CD4-positive, alpha-beta memory T cell (primary cell): ENCODE results near the gene MYLK. TPM values are rescaled to one million over a fixed set of nuclear protein-coding genes. Genes with fewer than 3 reads are reported as not detected.

ENCODE experiments used
- CTCF ChIA-PET: fragments of 350-600 bp; sonication (Branson Sonifier 250); formaldehyde crosslinking; loops from one replicate; lab custom pipeline; 2021; ENCODE audit warnings: inconsistent platforms; ENCODE audit not compliant: partially characterized antibody; lab: Charles Lee
- POLR2A ChIA-PET: fragments of 350-600 bp; sonication (Branson Sonifier 250); formaldehyde crosslinking; loops from one replicate; lab custom pipeline; 2021; ENCODE audit not compliant: partially characterized antibody; lab: Charles Lee
- DNase-seq, 5 donors: peaks; one replicate each; pipeline versions ENCODE4 v3.0.0 to v3.0.0-alpha.2; 2020 to 2022; ENCODE audit warnings: mixed read lengths in 1 of 5
- H3K27ac ChIP-seq: one replicate; pipeline ENCODE4 v1.7.0; 2013; ENCODE audit warnings: low read depth, low read length
- H3K27me3 ChIP-seq: 2 replicates; pipeline ENCODE4 v1.7.0; 2013; ENCODE audit warnings: mild to moderate bottlenecking, low read length, moderate library complexity; ENCODE audit not compliant: insufficient read depth
- H3K36me3 ChIP-seq: 2 replicates; pipeline ENCODE4 v1.7.0; 2013; ENCODE audit warnings: mild to moderate bottlenecking, low read length, moderate library complexity; ENCODE audit not compliant: insufficient read depth
- H3K4me1 ChIP-seq: 2 replicates; pipeline ENCODE4 v1.7.0; 2013; ENCODE audit warnings: mild to moderate bottlenecking, low read length, moderate library complexity; ENCODE audit not compliant: insufficient read depth
- H3K4me3 ChIP-seq, 2 donors: one replicate each; pipeline ENCODE4 v1.7.0; 2013; ENCODE audit warnings: low read length in 2 of 2, mild to moderate bottlenecking in 1 of 2
- H3K9me3 ChIP-seq, 2 donors: one replicate each; pipeline ENCODE4 v1.7.0; 2013; ENCODE audit warnings: low read length in 2 of 2, control low read depth in 1 of 2; ENCODE audit not compliant: control insufficient read depth in 1 of 2
- H3K27ac Mint-ChIP-seq, 7 donors: one replicate each; pipeline ENCODE4 v1.8.0; 2020 to 2021; ENCODE audit warnings: mixed read lengths in 7 of 7, mild to moderate bottlenecking in 6 of 7, inconsistent platforms in 3 of 7, moderate library complexity in 3 of 7
- H3K27me3 Mint-ChIP-seq, 2 donors: one replicate each; pipeline ENCODE4 v1.8.0; 2020 to 2021; ENCODE audit warnings: mixed read lengths in 2 of 2
- H3K36me3 Mint-ChIP-seq, 2 donors: one replicate each; pipeline ENCODE4 v1.8.0; 2020 to 2021; ENCODE audit warnings: mixed read lengths in 2 of 2, inconsistent platforms in 1 of 2, mild to moderate bottlenecking in 1 of 2
- H3K4me1 Mint-ChIP-seq, 4 donors: one replicate each; pipeline ENCODE4 v1.8.0; 2020 to 2021; ENCODE audit warnings: mixed read lengths in 4 of 4, mild to moderate bottlenecking in 1 of 4
- H3K4me3 Mint-ChIP-seq, 8 donors: one replicate each; pipeline ENCODE4 v1.8.0; 2020 to 2021; ENCODE audit warnings: mixed read lengths in 8 of 8, mild to moderate bottlenecking in 7 of 8, moderate library complexity in 6 of 8, inconsistent platforms in 3 of 8
- H3K9me3 Mint-ChIP-seq, 8 donors: one replicate each; pipeline ENCODE4 v1.8.0; 2020 to 2021; ENCODE audit warnings: mixed read lengths in 8 of 8, mild to moderate bottlenecking in 5 of 8, inconsistent platforms in 3 of 8, moderate library complexity in 1 of 8
- intact Hi-C: fragments of 100-400 bp; cut with micrococcal nuclease; formaldehyde crosslinking; loops from one replicate; pipeline ENCODE4 v1.15.1; 2023
- polyA plus RNA-seq, 2 donors: library from polyadenylated mRNA; unstranded; fragments of 300-500 nt; fragmentation: Illumina TruSeq; gene quantifications; one replicate each; pipeline ENCODE4 v1.2.3, GENCODE V29; 2021
- total RNA-seq, 2 experiments: library from RNA; stranded (reverse); gene quantifications; one replicate each; pipeline ENCODE4 v1.2.3, GENCODE V29; 2021

MYLK gene
- total and polyA plus RNA-seq, 4 experiments from 2014 or later, result 0.18 TPM; not detected in 3

DNA sequence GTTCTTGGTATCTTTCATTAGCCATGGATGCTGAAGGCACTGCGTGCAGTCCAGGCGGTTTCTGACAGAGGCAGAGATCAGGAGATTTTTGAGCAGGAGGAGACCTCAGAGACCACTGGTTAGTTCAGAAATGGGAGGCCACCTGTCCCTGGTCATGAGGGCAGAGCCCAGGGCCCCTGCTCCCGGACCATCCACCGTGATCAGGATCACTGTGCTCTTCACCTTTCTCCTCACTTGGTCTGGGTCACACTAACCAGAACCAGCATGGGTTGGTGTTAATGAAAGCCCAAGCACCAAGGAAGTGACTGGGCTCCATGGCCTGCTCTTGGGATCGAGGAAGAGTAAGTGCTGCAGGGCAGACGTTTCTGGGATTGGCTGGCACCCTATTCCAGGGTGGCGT is 257.3 kb downstream of the MYLK start:
- no peak overlapping the region for H3K27ac Mint-ChIP-seq
- DNase-seq, result no peak
- H3K36me3 ChIP-seq, result no peaks in the 10 kb centered on the region

GRCh38 chr3:123624302-123624701 is 259.8 kb downstream of the MYLK start:
- intact Hi-C loops, result no loop called here
- no peak overlapping the region for H3K27ac Mint-ChIP-seq
- no peaks in the 10 kb centered on the region for H3K36me3 ChIP-seq

More for the DNA sequence above, 257.3 kb downstream of the MYLK start:
- H3K4me3 ChIP-seq, result no peak overlapping the region
- Mint-ChIP-seq H3K9me3 (peaks cover 0 to 2% (median 0%) of the 10 kb centered on the region in 8 donors), H3K4me1 (no peaks in the 10 kb centered on the region), H3K36me3 (peaks cover 2 to 6% of the 10 kb centered on the region in 2 donors), H3K27me3 (peaks cover 3 to 4% of the 10 kb centered on the region in 2 donors), H3K4me3 (no peak overlapping the region)
- H3K4me1 ChIP-seq, result no peaks in the 10 kb centered on the region
- CTCF ChIA-PET, result no interaction called here
- intact Hi-C loops, result no loop called here
- H3K27me3 ChIP-seq, result no peaks in the 10 kb centered on the region
- H3K9me3 ChIP-seq, result no peaks in the 10 kb centered on the region
- POLR2A ChIA-PET, result no interaction called here
- H3K27ac ChIP-seq, result no peak overlapping the region

DNA sequence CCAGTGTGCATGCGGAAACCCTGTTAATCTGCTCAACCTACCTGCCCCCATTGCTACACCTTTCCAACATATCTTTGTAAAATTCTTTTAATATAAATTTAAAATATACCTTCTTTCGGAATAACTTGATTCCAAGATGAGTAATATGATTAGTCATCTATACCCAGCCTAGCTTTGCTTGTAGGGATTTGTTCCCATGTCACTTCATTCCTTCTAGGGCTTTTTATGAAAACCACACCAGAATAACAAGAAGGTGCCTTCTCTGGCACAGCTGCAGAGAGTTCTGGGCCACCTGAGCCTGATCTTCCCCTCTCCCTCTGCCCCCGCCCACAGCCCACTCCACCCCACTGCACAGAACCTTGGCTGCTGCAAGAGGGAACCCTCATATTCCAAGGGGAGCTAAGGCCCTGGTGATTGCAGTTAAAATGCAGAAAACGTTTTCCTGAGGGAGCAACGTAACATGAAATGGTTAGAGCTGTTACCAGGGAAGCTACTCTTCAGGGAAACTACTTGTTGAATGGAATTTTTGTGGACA is 260.7 kb downstream of the MYLK start:
- no peak overlapping the region for H3K4me3 Mint-ChIP-seq
- Histone ChIP-seq H3K27ac (no peak overlapping the region), H3K9me3 (no peaks in the 10 kb centered on the region), H3K36me3 (no peaks in the 10 kb centered on the region), H3K27me3 (no peaks in the 10 kb centered on the region), H3K4me1 (no peaks in the 10 kb centered on the region), H3K4me3 (no peak overlapping the region)
- no peaks in the 10 kb centered on the region for H3K4me1 Mint-ChIP-seq
- H3K27ac Mint-ChIP-seq, result no peak overlapping the region
- no peak for DNase-seq
- POLR2A ChIA-PET, result no interaction called here
- H3K27me3 Mint-ChIP-seq, result peaks cover 2 to 3% of the 10 kb centered on the region in 2 donors
- H3K36me3 Mint-ChIP-seq, result no peaks in the 10 kb centered on the region
- intact Hi-C loops, result no loop called here
- CTCF ChIA-PET, result no interaction called here
- H3K9me3 Mint-ChIP-seq, result peaks cover 0 to 2% (median 0%) of the 10 kb centered on the region in 8 donors

More at GRCh38 chr3:123624302-123624701, 259.8 kb downstream of the MYLK start:
- Mint-ChIP-seq H3K27me3 (peaks cover 3 to 4% of the 10 kb centered on the region in 2 donors), H3K36me3 (no peaks in the 10 kb centered on the region), H3K4me1 (no peaks in the 10 kb centered on the region), H3K9me3 (peaks cover 0 to 2% (median 0%) of the 10 kb centered on the region in 8 donors), H3K4me3 (no peak overlapping the region)
- ChIA-PET POLR2A (no interaction called here), CTCF (no interaction called here)
- H3K9me3 ChIP-seq, result no peaks in the 10 kb centered on the region
- no peaks in the 10 kb centered on the region for H3K4me1 ChIP-seq
- no peaks in the 10 kb centered on the region for H3K27me3 ChIP-seq
- DNase-seq, result no peak
- no peak overlapping the region for H3K4me3 ChIP-seq
- no peak overlapping the region for H3K27ac ChIP-seq

- H3K4me3 Mint-ChIP-seq, result no peak overlapping the region
- ChIA-PET CTCF (no interaction called here), POLR2A (no interaction called here)
- Histone ChIP-seq H3K4me3 (no peak overlapping the region), H3K4me1 (no peaks in the 10 kb centered on the region), H3K27me3 (no peaks in the 10 kb centered on the region), H3K36me3 (no peaks in the 10 kb centered on the region), H3K9me3 (no peaks in the 10 kb centered on the region), H3K27ac (no peak overlapping the region)
- no peak overlapping the region for H3K27ac Mint-ChIP-seq
- H3K27me3 Mint-ChIP-seq, result peaks cover 0 to 2% of the 10 kb centered on the region in 2 donors
- H3K9me3 Mint-ChIP-seq, result peaks cover 0 to 2% (median 0%) of the 10 kb centered on the region in 8 donors
- no peak for DNase-seq
- H3K4me1 Mint-ChIP-seq, result no peaks in the 10 kb centered on the region
- no peaks in the 10 kb centered on the region for H3K36me3 Mint-ChIP-seq
- intact Hi-C loops, result no loop called here
Measured at GRCh38 chr3:123622766-123623165, 261.4 kb downstream of the MYLK start.

- DNase-seq, result no peak
- H3K27ac ChIP-seq, result no peak overlapping the region
- Mint-ChIP-seq H3K27ac (no peak overlapping the region), H3K4me3 (no peak overlapping the region), H3K36me3 (no peaks in the 10 kb centered on the region), H3K9me3 (peaks cover 0 to 2% (median 0%) of the 10 kb centered on the region in 8 donors), H3K4me1 (no peaks in the 10 kb centered on the region), H3K27me3 (no peaks in the 10 kb centered on the region)
- no peaks in the 10 kb centered on the region for H3K4me1 ChIP-seq
- H3K9me3 ChIP-seq, result no peaks in the 10 kb centered on the region
- no peaks in the 10 kb centered on the region for H3K36me3 ChIP-seq
- H3K4me3 ChIP-seq, result no peak overlapping the region
- H3K27me3 ChIP-seq, result no peaks in the 10 kb centered on the region
- CTCF ChIA-PET, result no interaction called here
- intact Hi-C loops, result no loop called here
- POLR2A ChIA-PET, result no interaction called here
Measured at GRCh38 chr3:123621850-123622189, 262.3 kb downstream of the MYLK start.

DNA sequence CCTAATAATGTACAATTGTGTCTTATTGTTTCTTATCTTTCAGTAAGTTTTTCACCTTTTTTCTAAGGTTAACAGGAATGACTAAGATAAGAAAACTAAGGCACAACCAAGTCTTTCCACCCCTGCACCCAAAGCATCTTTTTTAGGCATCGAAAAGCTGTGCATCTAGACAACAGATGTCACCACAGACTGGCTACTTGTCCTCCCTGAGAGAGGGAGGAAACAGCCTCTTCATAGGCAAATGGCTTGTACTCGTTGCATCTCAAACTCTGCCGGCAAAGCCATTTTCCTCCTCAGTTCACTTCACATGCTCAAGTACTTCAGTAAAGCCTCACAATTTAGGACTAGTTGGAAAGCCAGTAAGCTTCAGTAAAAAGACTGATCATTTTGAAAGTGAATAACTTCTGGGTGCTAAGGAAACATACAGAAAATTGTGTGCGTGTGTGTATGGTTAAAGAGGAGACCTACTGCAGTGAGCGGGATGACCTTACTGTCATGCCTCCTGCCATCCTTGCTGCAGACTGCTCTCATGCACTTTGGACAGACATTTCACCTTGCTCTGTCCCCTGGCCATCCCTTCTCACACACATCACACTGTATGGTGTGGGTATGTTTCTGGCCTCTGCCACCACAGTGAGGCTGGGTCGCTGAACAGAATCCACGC is 262.8 kb downstream of the MYLK start:
- Histone ChIP-seq H3K27ac (no peak overlapping the region), H3K4me3 (no peak overlapping the region), H3K9me3 (no peaks in the 10 kb centered on the region), H3K27me3 (no peaks in the 10 kb centered on the region), H3K36me3 (no peaks in the 10 kb centered on the region), H3K4me1 (no peaks in the 10 kb centered on the region)
- ChIA-PET POLR2A (no interaction called here), CTCF (no interaction called here)
- peaks cover 0 to 2% (median 0%) of the 10 kb centered on the region in 8 donors for H3K9me3 Mint-ChIP-seq
- H3K27me3 Mint-ChIP-seq, result no peaks in the 10 kb centered on the region
- DNase-seq, result no peak
- H3K4me3 Mint-ChIP-seq, result no peak overlapping the region
- H3K4me1 Mint-ChIP-seq, result no peaks in the 10 kb centered on the region
- no peaks in the 10 kb centered on the region for H3K36me3 Mint-ChIP-seq
- no peak overlapping the region for H3K27ac Mint-ChIP-seq
- intact Hi-C loops, result no loop called here

GRCh38 chr3:123620343-123620742 is 263.8 kb downstream of the MYLK start:
- ChIA-PET CTCF (no interaction called here), POLR2A (no interaction called here)
- DNase-seq, result no peak
- no peak overlapping the region for H3K27ac ChIP-seq
- H3K4me3 ChIP-seq, result no peak overlapping the region
- H3K4me3 Mint-ChIP-seq, result no peak overlapping the region
- H3K4me1 ChIP-seq, result no peaks in the 10 kb centered on the region
- H3K27me3 Mint-ChIP-seq, result no peaks in the 10 kb centered on the region
- intact Hi-C loops, result no loop called here
- no peak overlapping the region for H3K27ac Mint-ChIP-seq
- no peaks in the 10 kb centered on the region for H3K27me3 ChIP-seq
- no peaks in the 10 kb centered on the region for H3K9me3 Mint-ChIP-seq
- no peaks in the 10 kb centered on the region for H3K36me3 ChIP-seq
- no peaks in the 10 kb centered on the region for H3K36me3 Mint-ChIP-seq
- no peaks in the 10 kb centered on the region for H3K9me3 ChIP-seq
- H3K4me1 Mint-ChIP-seq, result no peaks in the 10 kb centered on the region
